Thymus (tissue), 11 donors: Measurements from ENCODE around the gene SH3D19. TPM values are rescaled to one million over a fixed set of nuclear protein-coding genes. Genes with fewer than 3 reads are reported as not detected.
"Not testable (repeated sequence)": the region's sequence is repeated elsewhere in the genome, so short reads cannot be mapped to it uniquely, and the experiment has no call there.

Experiments
- DNase-seq, 9 donors: peaks; one replicate each; pipeline ENCODE4 v3.0.0-alpha.2; 2013; ENCODE audit warnings: low spot score in 9 of 9, low read depth in 6 of 9, missing footprints in 1 of 9
- H3K27ac ChIP-seq, 2 donors: one replicate each; pipeline ENCODE4 v1.5.1; 2013; ENCODE audit warnings: control low read depth in 1 of 2, low read depth in 1 of 2, low read length in 1 of 2, mild to moderate bottlenecking in 1 of 2, moderate library complexity in 1 of 2
- H3K27me3 ChIP-seq, 2 donors: one replicate each; pipeline ENCODE4 v1.5.1; 2013; ENCODE audit warnings: low read length in 1 of 2; ENCODE audit not compliant: control insufficient read depth in 2 of 2, insufficient read depth in 1 of 2
- H3K36me3 ChIP-seq, 2 donors: one replicate each; pipeline ENCODE4 v1.5.1; 2013; ENCODE audit warnings: low read length in 1 of 2, mild to moderate bottlenecking in 1 of 2, moderate library complexity in 1 of 2; ENCODE audit not compliant: control insufficient read depth in 2 of 2, insufficient read depth in 2 of 2
- H3K4me1 ChIP-seq, 2 donors: one replicate each; pipeline ENCODE4 v1.5.1; 2013; ENCODE audit warnings: low read length in 2 of 2; ENCODE audit not compliant: control insufficient read depth in 2 of 2, insufficient read depth in 2 of 2
- H3K4me3 ChIP-seq, 2 donors: one replicate each; pipeline ENCODE4 v1.5.1; 2013; ENCODE audit warnings: low read length in 2 of 2, control low read depth in 1 of 2, mild to moderate bottlenecking in 1 of 2
- H3K9me3 ChIP-seq, 2 donors: one replicate each; pipeline ENCODE4 v1.5.1; 2013; ENCODE audit warnings: low read length in 1 of 2, mild to moderate bottlenecking in 1 of 2; ENCODE audit not compliant: control insufficient read depth in 2 of 2, insufficient read depth in 1 of 2
- WGBS: extraction: QIAGEN DNeasy Blood & Tissue Kit; methylation state at CpG from one replicate; pipeline ENCODE4 v1.1.7; 2013; 5-methylcytosine and 5-hydroxymethylcytosine counted together
- polyA plus RNA-seq: library from polyadenylated mRNA; stranded (reverse); fragments of 200-250 nt; gene quantifications from one replicate; pipeline ENCODE4 v1.2.3, GENCODE V29; 2013
- total RNA-seq: library from RNA; stranded (reverse); fragments of 120-200 nt; gene quantifications from one replicate; pipeline ENCODE4 v1.2.4, GENCODE V29; 2013
- donor health status: healthy.

Gene SH3D19
- total and polyA plus RNA-seq, 2 donors: 4.6 to 8.4 TPM

DNA sequence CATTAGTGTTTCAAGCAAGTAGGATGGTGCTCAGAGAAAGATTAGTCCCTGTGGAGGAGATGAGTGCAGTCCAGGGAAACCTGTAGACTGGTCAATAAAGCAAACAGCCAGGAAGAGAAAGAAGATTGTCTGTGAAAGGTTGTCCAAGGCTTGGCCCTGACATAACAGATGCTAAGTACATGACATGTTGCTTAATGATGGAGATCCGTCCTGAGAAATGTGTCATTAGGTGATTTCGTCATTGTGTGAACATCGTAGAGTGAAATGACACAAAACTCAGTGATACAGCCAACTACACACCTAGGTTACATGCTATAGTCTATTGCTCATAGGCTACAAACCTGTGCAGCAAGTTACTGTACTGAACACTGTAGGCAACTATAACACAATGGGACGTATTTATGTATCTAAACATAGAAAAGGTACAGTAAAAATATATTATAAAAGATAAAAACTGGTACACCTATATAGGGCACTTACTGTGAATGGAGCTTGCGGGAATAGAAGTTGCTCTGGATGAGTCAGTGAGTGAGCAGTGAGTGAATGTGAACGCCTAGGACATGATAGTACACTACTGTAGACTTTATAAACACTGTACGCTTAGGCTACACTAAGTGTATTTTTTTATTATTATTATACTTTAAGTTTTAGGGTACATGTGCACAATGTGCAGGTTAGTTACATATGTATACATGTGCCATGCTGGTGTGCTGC lies 57.4 kb downstream of the SH3D19 start:
- no peaks in the 10 kb centered on the region for H3K4me1 ChIP-seq
- DNase-seq: no peak
- H3K36me3 ChIP-seq: no peaks in the 10 kb centered on the region
- no peak overlapping the region for H3K4me3 ChIP-seq
- 85% methylated on average over 7 of the region's 7 CpGs for WGBS
- H3K9me3 ChIP-seq: peaks cover 0 to 3% of the 10 kb centered on the region in 2 donors
- no peak overlapping the region for H3K27ac ChIP-seq
- H3K27me3 ChIP-seq: no peaks in the 10 kb centered on the region

DNA sequence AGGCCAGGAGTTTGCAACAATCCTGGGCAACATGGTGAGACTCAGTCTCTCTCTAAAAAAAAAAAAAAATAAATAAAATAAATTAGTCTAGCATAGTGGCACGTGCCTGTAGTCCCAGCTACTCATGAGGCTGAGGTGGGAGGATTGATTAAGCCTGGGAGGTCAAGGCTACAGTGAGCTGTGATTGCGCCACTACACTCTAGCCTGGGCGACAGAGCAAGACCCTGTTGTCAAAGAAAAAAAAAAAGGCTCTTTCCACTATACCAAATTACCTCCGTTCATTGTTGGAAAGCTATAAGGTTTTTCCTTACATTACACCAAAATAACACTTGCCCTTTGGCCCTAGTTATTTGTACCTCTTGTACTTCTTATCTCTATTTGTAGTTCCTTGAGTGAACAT lies 58.3 kb downstream of the SH3D19 start:
- Histone ChIP-seq H3K4me3 (no peak overlapping the region), H3K27ac (no peak overlapping the region), H3K4me1 (no peaks in the 10 kb centered on the region), H3K27me3 (no peaks in the 10 kb centered on the region), H3K9me3 (peaks cover 0 to 3% of the 10 kb centered on the region in 2 donors), H3K36me3 (no peaks in the 10 kb centered on the region)
- 96% methylated on average over 4 of the region's 4 CpGs for WGBS
- no peak for DNase-seq

DNA sequence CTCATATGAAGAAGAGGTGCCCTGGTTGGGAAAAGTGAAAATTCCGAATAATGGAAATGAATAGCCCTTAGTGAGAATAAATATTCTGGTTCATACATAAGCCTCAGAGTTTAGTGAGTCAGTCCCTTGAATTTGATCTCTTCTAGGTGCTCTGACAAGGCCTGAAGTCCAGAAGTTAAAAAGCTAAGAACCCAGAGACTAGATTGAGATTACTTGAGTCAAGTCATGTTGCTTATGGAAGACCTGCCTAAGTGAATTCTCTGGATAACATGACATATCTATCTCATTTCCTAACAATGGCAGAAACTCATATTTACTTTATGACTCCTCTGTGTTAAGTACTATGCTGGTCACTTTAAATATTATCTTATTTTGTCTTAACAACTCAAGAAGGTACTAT lies 58.9 kb downstream of the SH3D19 start:
- DNase-seq: no peak
- no peak overlapping the region for H3K4me3 ChIP-seq
- WGBS: 96% methylated on average over 1 of the region's 1 CpG
- peaks cover 0 to 3% of the 10 kb centered on the region in 2 donors for H3K9me3 ChIP-seq
- no peaks in the 10 kb centered on the region for H3K4me1 ChIP-seq
- no peaks in the 10 kb centered on the region for H3K36me3 ChIP-seq
- no peaks in the 10 kb centered on the region for H3K27me3 ChIP-seq
- no peak overlapping the region for H3K27ac ChIP-seq

DNA sequence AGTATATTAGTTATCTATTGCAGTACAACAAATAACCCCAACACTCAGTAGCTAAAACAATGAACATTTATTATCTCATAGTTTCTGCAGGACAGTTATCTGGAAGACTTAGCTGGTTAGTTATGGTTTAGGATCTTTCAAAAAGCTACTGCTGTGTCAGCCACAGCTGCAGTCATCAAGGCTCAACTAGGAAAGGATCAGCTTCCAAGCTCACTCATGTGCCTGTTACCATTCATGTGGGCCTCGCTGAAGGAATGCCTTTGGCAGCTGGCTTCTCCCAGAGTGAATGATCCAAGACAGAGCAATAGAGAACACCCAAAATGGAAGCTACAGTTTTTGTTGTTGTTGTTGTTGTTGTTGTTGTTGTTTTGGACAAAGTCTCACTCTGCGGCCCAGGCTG lies 62.0 kb downstream of the SH3D19 start:
- no peak for DNase-seq
- Histone ChIP-seq H3K4me1 (no peaks in the 10 kb centered on the region), H3K27ac (no peak overlapping the region), H3K36me3 (no peaks in the 10 kb centered on the region), H3K4me3 (no peak overlapping the region), H3K9me3 (peaks cover 0 to 3% of the 10 kb centered on the region in 2 donors), H3K27me3 (no peaks in the 10 kb centered on the region)
- WGBS: 100% methylated on average over 2 of the region's 2 CpGs

DNA sequence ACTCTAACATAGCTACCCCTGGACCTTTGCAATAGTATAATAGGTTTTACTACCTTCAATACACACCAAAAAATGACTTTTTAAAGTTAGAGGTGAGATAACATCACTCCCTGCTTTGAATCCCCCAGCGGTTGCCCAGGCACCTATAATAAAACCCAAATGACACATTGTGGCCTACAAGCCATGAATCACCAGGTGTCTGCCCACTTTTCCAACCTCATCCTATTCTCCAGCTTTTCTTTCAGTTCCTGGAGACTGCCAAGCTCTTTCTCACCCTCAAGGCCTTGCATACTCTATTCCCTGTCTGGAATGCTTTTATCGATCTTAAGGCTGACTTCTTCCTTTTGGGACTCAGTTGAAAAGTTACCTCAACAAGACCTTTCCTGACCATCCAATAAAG lies 64.9 kb downstream of the SH3D19 start:
- Histone ChIP-seq H3K36me3 (no peaks in the 10 kb centered on the region), H3K4me3 (no peak overlapping the region), H3K27me3 (no peaks in the 10 kb centered on the region), H3K27ac (no peak overlapping the region), H3K4me1 (no peaks in the 10 kb centered on the region), H3K9me3 (peaks cover 0 to 3% of the 10 kb centered on the region in 2 donors)
- 98% methylated on average over 2 of the region's 2 CpGs for WGBS
- no peak for DNase-seq

DNA sequence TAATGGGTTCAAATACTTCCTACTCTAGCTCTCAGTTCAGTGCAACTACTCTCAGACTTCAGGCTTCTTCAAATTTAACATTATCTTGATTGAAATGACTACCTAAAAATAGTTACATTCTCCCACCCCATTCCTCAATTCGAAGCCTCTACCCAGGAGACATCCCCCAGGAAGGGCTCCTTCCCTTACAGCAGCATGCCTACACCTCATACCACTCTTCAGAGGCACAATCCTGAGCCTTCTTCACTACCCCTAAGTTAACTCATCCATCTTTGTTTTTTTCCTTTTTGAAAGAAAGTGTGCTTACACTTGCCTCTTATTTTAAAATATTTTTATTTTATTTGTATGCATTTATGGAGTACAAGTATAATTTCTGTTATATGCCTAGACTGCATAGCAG lies 65.7 kb downstream of the SH3D19 start:
- H3K27me3 ChIP-seq: no peaks in the 10 kb centered on the region
- WGBS: 93% methylated on average over 1 of the region's 1 CpG
- peaks cover 0 to 3% of the 10 kb centered on the region in 2 donors for H3K9me3 ChIP-seq
- no peaks in the 10 kb centered on the region for H3K36me3 ChIP-seq
- H3K27ac ChIP-seq: no peak overlapping the region
- H3K4me3 ChIP-seq: no peak overlapping the region
- no peak for DNase-seq
- H3K4me1 ChIP-seq: no peaks in the 10 kb centered on the region

DNA sequence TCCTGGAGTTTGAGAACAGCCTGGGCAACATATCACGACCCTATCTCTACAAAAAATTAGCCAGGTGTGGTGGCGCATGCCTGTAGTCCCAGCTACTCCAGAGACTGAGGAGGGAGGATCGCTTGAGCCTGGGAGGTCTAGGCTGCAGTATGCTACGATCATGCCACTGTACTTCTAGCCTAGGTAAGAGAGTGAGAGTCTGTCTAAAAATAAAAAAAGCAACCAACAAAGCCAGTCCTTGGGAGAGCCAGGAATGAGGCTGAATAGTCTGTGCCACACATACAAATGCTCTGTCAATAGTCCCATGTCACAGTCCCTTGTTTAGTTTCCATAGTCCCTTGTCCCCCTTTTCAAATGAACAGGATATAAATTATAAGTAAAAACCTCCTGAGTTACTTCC lies 67.7 kb downstream of the SH3D19 start:
- Histone ChIP-seq H3K4me1 (no peaks in the 10 kb centered on the region), H3K4me3 (no peak overlapping the region), H3K27ac (no peak overlapping the region), H3K27me3 (no peaks in the 10 kb centered on the region), H3K36me3 (no peaks in the 10 kb centered on the region), H3K9me3 (no peaks in the 10 kb centered on the region)
- 94% methylated on average over 4 of the region's 4 CpGs for WGBS
- no peak for DNase-seq

DNA sequence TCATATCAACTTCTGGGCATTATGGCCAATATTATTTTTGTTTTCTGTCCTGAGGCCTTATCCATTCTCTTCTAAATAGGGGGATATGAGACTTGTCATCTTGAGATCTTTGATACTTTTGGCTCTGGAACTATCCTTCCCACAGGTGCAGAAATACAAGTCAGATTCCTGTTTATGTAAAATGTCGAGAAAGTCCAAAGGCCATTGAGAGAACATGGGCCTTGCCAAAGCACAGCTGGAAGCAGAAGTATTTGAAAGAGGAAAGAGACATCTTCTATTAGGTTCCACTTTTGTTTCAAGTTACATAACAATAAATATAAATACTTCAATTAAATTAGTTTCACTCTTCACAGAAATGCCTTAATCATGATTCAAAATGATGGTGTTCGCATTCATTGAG lies 69.3 kb downstream of the SH3D19 start:
- 92% methylated on average over 2 of the region's 2 CpGs for WGBS
- Histone ChIP-seq H3K9me3 (no peaks in the 10 kb centered on the region), H3K27me3 (no peaks in the 10 kb centered on the region), H3K36me3 (no peaks in the 10 kb centered on the region), H3K4me3 (no peak overlapping the region), H3K27ac (no peak overlapping the region), H3K4me1 (no peaks in the 10 kb centered on the region)
- no peak for DNase-seq

DNA sequence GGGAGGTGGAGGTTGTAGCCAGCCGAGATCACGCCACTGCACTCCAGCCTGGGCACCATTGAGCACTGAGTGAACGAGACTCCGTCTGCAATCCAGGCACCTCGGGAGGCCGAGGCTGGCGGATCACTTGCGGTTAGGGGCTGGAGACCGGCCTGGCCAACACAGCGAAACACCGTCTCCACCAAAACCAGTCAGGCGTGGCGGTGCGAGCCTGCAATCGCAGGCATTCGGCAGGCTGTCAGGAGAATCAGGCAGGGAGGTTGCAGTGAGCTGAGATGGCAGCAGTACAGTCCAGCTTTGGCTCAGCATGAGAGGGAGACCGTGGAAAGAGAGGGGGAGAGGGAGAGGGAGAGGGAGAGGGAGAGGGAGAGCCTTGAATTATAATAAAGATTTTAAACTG lies 69.7 kb downstream of the SH3D19 start:
- not testable (repeated sequence) for H3K4me3 ChIP-seq, DNase-seq, H3K36me3 ChIP-seq, H3K9me3 ChIP-seq, H3K27me3 ChIP-seq, H3K27ac ChIP-seq, H3K4me1 ChIP-seq
- 90% methylated on average over 17 of the region's 17 CpGs for WGBS
